IPS DF 6.9 (cell line): ENCODE results near the gene COL9A3.

ENCODE experiments used
- DNase-seq: peaks from one replicate; pipeline ENCODE4 v3.0.0-alpha.2; 2013; ENCODE audit warnings: low read depth, low spot score
- H3K27ac ChIP-seq: one replicate; pipeline ENCODE4 v1.5.1; 2013; ENCODE audit warnings: low read length, control low read depth
- H3K27me3 ChIP-seq: 2 replicates; pipeline ENCODE4 v1.6.1; 2013; ENCODE audit warnings: mild to moderate bottlenecking, low read length; ENCODE audit not compliant: control insufficient read depth, insufficient read depth
- H3K36me3 ChIP-seq: 2 replicates; pipeline ENCODE4 v1.6.1; 2013; ENCODE audit warnings: low read length; ENCODE audit not compliant: control insufficient read depth, insufficient read depth
- H3K4me1 ChIP-seq: 2 replicates; pipeline ENCODE4 v1.6.1; 2013; ENCODE audit warnings: low read length; ENCODE audit not compliant: control insufficient read depth, insufficient read depth
- H3K4me3 ChIP-seq: 2 replicates; pipeline ENCODE4 v1.5.1; 2013; ENCODE audit warnings: mild to moderate bottlenecking, low read length
- H3K9me3 ChIP-seq: 2 replicates; pipeline ENCODE4 v1.6.1; 2013; ENCODE audit warnings: low read length, inconsistent platforms; ENCODE audit not compliant: control insufficient read depth, insufficient read depth
- WGBS: extraction: QIAGEN DNeasy Blood & Tissue Kit; methylation state at CpG from one replicate; pipeline ENCODE4 v1.1.7; 2013; ENCODE audit warnings: mixed read lengths, missing lambda C conversion rate; ENCODE audit not compliant: insufficient read length, insufficient coverage; 5-methylcytosine and 5-hydroxymethylcytosine counted together

COL9A3 gene

DNA sequence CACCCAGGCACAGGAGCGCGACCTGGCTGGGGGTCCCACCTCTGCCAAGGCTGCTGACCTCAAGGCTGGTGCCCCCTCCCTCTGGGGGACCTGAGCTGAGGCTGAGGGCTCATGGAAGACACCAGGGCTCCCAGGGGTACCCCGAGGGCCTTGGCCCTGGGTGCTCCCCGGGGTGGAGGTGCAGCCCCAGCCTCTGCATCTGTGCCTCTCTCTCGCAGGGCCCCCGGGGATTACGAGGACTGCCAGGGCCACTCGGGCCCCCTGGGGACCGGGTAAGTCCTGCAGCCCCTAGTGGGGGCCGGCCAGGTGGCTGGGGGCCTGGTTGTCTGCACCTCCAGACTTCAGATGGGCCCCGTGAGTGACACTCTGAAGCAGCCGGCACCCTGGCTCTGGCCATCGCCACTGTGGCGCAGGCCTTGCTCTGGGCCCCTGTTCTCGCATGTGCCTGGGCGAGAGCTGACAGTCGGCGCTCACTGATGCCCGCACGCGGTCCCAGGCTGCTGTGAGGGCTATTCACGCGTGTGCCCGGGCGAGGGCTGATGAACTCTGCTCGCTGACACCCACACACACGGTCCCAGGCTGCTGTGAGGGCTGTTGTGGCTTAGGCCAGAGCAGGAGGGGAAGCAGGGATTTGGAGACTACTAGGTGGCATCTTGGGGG lies 9.3 kb downstream of the COL9A3 start:
- Histone ChIP-seq H3K4me3 (no peak overlapping the region), H3K27ac (no peak overlapping the region), H3K4me1 (peaks cover 13% of the 10 kb centered on the region), H3K9me3 (no peaks in the 10 kb centered on the region), H3K36me3 (peaks cover 17% of the 10 kb centered on the region; the same call in 1 of the 2 replicates), H3K27me3 (no peaks in the 10 kb centered on the region)
- no CpG with 5 or more reads among the region's 27 CpGs for WGBS
- DNase-seq = no peak

DNA sequence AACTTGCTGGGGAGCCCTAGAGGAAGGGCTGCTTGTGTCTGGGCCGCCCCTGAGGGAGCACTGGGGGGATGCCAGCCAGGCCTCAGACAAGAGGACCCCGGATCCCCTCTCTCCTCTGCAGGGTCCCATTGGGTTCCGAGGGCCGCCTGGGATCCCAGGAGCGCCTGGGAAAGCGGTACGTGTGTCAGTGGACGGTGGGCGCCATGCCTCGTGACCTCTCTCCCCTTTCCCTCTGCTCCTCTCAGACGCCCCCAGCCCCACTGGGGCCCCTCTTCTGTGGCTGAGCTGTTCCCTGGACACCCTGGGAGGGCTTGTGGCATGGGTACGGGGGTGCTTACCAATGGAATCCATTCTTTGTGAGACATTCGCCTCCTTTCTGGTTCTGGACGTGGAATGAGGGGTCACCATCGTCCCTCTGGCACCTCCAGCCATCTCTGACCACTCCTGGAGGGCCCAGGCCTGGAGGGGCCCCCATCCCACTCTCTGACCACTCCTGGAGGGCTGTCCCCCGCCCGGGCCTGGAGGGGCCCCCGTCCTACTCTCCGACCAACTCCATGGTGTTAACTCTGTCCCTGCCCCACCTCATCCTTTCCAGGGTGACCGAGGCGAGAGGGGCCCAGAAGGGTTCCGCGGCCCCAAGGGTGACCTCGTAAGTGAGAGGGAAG lies 9.9 kb downstream of the COL9A3 start:
- H3K9me3 ChIP-seq = no peaks in the 10 kb centered on the region
- no peak for DNase-seq
- peaks cover 13% of the 10 kb centered on the region for H3K4me1 ChIP-seq
- no peak overlapping the region for H3K4me3 ChIP-seq
- H3K27me3 ChIP-seq = no peaks in the 10 kb centered on the region
- no CpG with 5 or more reads among the region's 24 CpGs for WGBS
- no peak overlapping the region for H3K27ac ChIP-seq
- H3K36me3 ChIP-seq = peaks cover 19% of the 10 kb centered on the region; the same call in 1 of the 2 replicates

DNA sequence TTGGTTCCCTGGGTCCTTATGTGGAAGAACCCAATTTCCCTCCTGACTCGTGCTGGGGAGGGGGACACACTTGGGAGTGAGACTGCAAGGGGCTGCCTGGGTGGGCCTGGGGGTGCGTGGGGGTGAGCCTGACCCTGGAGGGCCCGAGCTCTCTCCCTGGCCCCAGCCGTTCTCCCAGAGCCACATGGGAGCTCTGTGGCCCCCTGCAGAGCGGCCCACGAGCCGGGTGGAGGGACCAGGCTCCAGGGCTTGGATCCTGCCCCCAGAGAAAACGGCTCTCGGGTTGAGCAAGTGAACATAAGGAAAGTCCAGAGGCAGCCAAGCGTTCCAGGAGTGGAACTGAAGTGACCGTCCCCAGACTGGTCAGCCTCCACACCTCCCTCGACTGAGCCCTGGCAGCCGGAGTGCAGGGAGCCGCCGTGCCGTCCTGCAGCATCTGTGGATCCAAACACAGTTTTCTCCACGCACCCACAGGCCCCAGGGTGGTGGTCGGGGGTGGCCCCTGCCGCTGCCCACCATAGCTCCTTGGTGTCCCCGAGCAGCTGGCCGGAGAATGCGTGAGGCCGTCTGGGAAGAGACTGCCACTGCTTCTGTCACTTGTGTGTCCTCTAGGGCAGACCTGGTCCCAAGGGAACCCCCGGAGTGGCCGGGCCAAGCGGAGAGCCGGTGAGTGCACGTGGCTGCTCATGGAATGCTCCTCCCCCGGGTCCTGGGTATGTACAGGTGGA lies 10.6 kb downstream of the COL9A3 start:
- H3K36me3 ChIP-seq = peaks cover 19% of the 10 kb centered on the region; the same call in 1 of the 2 replicates
- H3K27me3 ChIP-seq = no peaks in the 10 kb centered on the region
- no CpG with 5 or more reads among the region's 29 CpGs for WGBS
- H3K9me3 ChIP-seq = no peaks in the 10 kb centered on the region
- H3K27ac ChIP-seq = no peak overlapping the region
- no peak for DNase-seq
- peaks cover 13% of the 10 kb centered on the region for H3K4me1 ChIP-seq
- no peak overlapping the region for H3K4me3 ChIP-seq

- WGBS = no CpG with 5 or more reads among the region's 9 CpGs
- Histone ChIP-seq H3K27ac (no peak overlapping the region), H3K27me3 (no peaks in the 10 kb centered on the region), H3K4me3 (no peak overlapping the region), H3K9me3 (no peaks in the 10 kb centered on the region), H3K4me1 (peaks cover 16% of the 10 kb centered on the region), H3K36me3 (peaks cover 21% of the 10 kb centered on the region; the same call in 1 of the 2 replicates)
- no peak for DNase-seq
These were observed 11.2 kb downstream of the COL9A3 start for GRCh38 chr20:62828051-62828450.

DNA sequence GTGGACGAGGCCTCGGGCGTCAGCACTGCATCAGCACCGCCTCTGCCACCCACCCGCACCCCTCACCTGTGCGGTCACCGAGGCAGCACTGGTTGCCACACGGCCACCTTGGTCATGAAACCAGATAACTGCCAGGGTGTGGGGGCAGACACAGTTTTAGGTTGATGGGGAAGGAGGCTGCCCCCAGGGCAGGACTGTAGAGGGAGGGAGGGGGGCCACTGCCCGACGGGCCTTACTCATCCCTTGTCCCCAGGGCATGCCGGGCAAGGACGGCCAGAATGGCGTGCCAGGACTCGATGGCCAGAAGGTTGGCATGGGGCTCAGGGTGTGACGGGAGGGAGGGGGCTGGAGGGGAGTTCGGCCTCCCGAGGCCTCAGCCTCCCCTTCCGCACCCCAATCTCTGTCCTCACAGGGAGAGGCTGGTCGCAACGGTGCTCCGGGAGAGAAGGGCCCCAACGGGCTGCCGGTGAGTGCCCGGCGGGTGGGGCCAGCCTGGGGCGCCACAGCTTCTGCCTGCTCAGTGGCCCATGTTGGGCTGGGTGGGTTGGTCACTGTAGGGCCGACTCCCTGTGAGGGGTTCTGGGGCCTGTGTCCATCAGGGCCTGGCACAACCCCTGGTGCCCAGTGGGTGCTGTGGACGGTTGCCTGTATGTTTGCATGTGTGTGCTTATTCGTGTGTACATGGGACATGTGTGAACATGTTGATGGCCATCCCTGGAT lies 11.8 kb downstream of the COL9A3 start:
- H3K4me1 ChIP-seq = peaks cover 12% of the 10 kb centered on the region
- no peaks in the 10 kb centered on the region for H3K27me3 ChIP-seq
- no peak overlapping the region for H3K4me3 ChIP-seq
- H3K36me3 ChIP-seq = peaks cover 22% of the 10 kb centered on the region; the same call in 1 of the 2 replicates
- no peaks in the 10 kb centered on the region for H3K9me3 ChIP-seq
- DNase-seq = no peak
- H3K27ac ChIP-seq = no peak overlapping the region
- no CpG with 5 or more reads among the region's 29 CpGs for WGBS

DNA sequence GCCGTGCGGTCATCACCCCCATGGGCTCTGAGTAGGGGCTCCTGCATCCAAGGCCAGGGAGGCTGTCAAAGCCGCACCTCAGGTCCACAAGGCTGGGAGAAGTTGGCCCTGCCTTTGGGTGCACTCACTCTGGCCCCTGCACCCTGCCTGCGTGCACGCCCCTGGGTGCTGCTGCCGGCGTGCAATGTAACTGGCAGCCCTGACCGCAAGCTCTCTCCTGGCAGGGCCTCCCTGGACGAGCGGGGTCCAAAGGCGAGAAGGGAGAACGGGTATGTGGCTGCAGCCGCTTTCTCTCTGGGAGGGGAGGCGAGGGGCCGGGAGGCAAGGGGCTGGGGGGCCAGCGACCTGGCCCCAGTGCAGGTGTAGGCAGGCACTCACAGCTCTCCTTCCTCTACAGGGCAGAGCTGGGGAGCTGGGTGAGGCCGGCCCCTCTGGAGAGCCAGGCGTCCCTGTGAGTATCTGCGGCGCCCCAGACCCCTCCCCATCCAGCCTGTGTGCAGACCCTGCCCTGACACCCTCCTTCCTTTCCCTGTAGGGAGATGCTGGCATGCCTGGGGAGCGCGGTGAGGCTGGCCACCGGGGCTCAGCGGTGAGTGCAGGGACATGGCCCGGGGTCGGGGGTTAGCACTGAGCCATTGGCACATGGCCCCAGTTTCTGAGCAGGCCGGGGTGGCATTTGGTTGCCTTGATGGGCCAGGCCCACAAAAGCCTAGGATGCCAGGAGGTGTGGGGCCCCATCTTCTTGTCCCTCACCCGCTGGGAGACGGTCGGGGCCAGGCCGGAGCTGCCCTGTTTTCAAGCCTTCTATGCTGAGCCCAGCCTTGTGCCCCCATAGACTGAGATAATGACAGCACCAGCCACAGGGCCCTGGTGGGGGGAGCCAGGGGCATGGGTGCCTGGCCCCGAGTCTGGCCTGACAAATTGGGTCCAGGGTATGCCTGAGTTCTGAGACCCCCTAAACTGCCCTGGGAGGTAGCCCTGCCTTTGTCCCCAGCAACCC lies 12.7 kb downstream of the COL9A3 start:
- H3K27ac ChIP-seq = no peak overlapping the region
- no peak overlapping the region for H3K4me3 ChIP-seq
- no peaks in the 10 kb centered on the region for H3K9me3 ChIP-seq
- DNase-seq = no peak
- H3K4me1 ChIP-seq = peaks cover 8% of the 10 kb centered on the region
- WGBS = no CpG with 5 or more reads among the region's 32 CpGs
- H3K27me3 ChIP-seq = no peaks in the 10 kb centered on the region
- peaks cover 22% of the 10 kb centered on the region; the same call in 1 of the 2 replicates for H3K36me3 ChIP-seq

GRCh38 chr20:62830251-62830650 lies 13.4 kb downstream of the COL9A3 start:
- Histone ChIP-seq H3K27ac (no peak overlapping the region), H3K4me1 (peaks cover 3% of the 10 kb centered on the region; the same call in 1 of the 2 replicates), H3K4me3 (no peak overlapping the region), H3K36me3 (peaks cover 26% of the 10 kb centered on the region; the same call in 1 of the 2 replicates), H3K27me3 (no peaks in the 10 kb centered on the region), H3K9me3 (no peaks in the 10 kb centered on the region)
- no peak for DNase-seq
- WGBS = no CpG with 5 or more reads among the region's 14 CpGs

DNA sequence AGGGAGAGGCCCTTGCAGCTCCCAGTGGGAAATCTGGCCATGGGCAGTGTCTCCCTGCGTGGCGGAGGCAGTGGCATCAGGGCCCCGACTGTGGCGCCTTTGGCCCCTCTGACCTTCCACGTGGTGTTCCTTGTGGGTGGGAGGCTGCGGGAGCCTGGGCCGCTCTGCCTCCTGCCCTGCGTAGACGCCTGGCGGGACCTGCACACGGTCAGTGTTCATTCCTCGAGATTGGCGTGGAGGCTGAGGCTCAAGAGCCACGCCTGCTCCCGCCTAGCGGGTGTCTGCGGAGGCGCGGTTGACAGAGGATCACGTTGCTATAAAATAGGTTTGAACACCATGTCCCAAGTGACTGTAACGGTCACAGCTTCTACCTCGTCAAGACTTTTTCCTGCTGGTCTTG lies 14.0 kb downstream of the COL9A3 start:
- peaks cover 26% of the 10 kb centered on the region for H3K36me3 ChIP-seq
- H3K27ac ChIP-seq = no peak overlapping the region
- H3K27me3 ChIP-seq = no peaks in the 10 kb centered on the region
- WGBS = no CpG with 5 or more reads among the region's 22 CpGs
- H3K9me3 ChIP-seq = no peaks in the 10 kb centered on the region
- no peak for DNase-seq
- no peak overlapping the region for H3K4me3 ChIP-seq
- peaks cover 2% of the 10 kb centered on the region; the same call in 1 of the 2 replicates for H3K4me1 ChIP-seq

- WGBS = no CpG with 5 or more reads among the region's 10 CpGs
- no peak overlapping the region for H3K4me3 ChIP-seq
- no peaks in the 10 kb centered on the region for H3K27me3 ChIP-seq
- H3K36me3 ChIP-seq = peaks cover 26% of the 10 kb centered on the region
- DNase-seq = no peak
- peaks cover 2% of the 10 kb centered on the region; the same call in 1 of the 2 replicates for H3K4me1 ChIP-seq
- H3K9me3 ChIP-seq = no peaks in the 10 kb centered on the region
- no peak overlapping the region for H3K27ac ChIP-seq
These were observed 14.5 kb downstream of the COL9A3 start for GRCh38 chr20:62831361-62831788.
